ENCODE data around the gene OR5C1. TPM values are rescaled to one million over a fixed set of nuclear protein-coding genes. Genes with fewer than 3 reads are reported as not detected.

OR5C1 gene
- total RNA-seq, 1 donor from 2014 or later = not detected

- DNase-seq (ENCODE audit: low spot score in 2 of 2) = no peak
- Histone ChIP-seq H3K27me3 (no peaks in the 10 kb centered on the region), H3K36me3 (no peaks in the 10 kb centered on the region), H3K9me3 (no peaks in the 10 kb centered on the region), H3K4me3 (no peak overlapping the region), H3K4me1 (no peaks in the 10 kb centered on the region), H3K27ac (no peak overlapping the region)
- no peak for TF ChIP-seq CTCF (IDR thresholded peaks at IDR 0.05)
- intact Hi-C loops (cut with DNase I) = no loop called here
Measured at GRCh38 chr9:122789256-122790046, 718 bp downstream of the OR5C1 start.

DNA sequence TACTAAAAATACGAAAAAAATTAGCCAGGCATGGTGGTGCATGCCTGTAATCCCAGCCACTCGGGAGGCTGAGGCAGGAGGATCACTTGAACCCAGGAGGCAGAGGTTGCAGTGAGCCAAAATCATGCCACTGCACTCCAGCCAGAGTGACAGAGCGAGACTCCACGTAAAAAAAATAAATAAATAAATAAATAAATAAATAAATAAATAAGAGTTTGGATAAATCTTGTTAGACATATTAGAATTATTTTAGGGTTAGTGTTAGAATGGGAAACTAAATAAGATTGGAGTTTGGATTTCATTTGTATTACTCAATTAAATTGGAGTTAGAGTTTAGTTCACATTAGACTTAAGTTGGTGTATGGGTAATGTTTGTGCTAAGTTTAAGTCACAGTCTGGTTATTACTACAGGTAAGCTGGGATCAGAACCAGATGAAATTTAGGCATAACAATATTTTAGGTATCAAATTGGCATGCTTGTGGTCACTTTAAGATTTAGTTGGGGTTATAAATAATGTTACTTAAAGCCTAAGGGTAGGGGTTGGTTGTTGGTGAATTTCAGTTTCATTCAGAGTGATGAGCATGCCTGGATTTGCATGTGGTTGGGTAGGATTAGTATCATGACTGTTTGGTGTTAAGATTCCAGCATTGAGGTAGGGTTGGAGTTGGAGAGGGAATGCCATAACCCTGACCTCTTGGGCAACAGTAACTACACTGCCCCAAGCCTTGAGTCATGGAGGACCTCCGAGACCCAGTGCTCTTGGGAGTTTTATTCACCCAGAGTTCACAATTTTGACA lies 3.3 kb downstream of the OR5C1 start:
- H3K36me3 ChIP-seq = no peaks in the 10 kb centered on the region

DNA sequence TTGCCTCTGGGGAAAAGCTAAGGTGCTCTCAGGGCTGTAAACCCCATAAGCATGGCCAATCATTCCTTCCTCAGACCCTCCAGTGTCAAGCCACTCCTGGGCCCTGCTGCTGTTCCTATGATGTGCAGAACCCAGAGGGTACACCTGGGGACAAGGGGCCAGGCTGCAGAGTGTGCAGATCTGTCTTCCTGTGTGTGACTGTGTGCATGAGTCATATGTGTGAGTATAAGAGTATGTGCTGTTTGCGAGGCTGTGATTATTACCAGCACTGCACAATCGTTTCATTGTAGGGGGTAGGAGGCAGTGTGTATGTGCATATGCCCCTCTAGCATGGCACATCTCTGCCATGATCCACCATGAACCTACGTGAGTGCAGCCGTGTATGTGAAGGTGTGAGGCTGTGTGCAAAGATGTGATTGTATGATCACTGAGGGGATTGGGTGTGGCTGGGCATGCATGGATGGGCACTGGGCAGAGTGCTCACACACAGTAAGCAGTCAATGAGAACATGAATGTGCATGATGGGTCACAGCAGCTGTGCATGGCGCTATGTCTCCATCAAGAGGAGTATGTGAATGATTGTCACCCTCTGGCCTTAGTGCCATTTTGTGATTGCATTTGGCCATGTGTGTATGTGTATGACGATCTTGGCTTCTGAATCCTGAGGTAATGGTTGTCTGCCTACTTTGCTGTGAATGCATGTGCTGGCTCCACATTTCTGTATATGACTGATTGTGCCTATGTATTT lies 8.8 kb downstream of the OR5C1 start:
- intact Hi-C loops (cut with DNase I) = no loop called here
- no peak for TF ChIP-seq CTCF (IDR thresholded peaks at IDR 0.05)
- no peaks in the 10 kb centered on the region for H3K27me3 ChIP-seq
- H3K4me3 ChIP-seq = no peak overlapping the region
- no peak for DNase-seq (ENCODE audit: low spot score in 2 of 2)
- H3K36me3 ChIP-seq = no peaks in the 10 kb centered on the region
- no peaks in the 10 kb centered on the region for H3K4me1 ChIP-seq
- no peaks in the 10 kb centered on the region for H3K9me3 ChIP-seq
- H3K27ac ChIP-seq = no peak overlapping the region

More for the DNA sequence above, 3.3 kb downstream of the OR5C1 start:
- TF ChIP-seq CTCF (IDR thresholded peaks at IDR 0.05) = no peak
- Histone ChIP-seq H3K4me3 (no peak overlapping the region), H3K27me3 (no peaks in the 10 kb centered on the region), H3K9me3 (no peaks in the 10 kb centered on the region), H3K4me1 (no peaks in the 10 kb centered on the region), H3K27ac (no peak overlapping the region)
- intact Hi-C loops (cut with DNase I) = no loop called here
- no peak for DNase-seq (ENCODE audit: low spot score in 2 of 2)

DNA sequence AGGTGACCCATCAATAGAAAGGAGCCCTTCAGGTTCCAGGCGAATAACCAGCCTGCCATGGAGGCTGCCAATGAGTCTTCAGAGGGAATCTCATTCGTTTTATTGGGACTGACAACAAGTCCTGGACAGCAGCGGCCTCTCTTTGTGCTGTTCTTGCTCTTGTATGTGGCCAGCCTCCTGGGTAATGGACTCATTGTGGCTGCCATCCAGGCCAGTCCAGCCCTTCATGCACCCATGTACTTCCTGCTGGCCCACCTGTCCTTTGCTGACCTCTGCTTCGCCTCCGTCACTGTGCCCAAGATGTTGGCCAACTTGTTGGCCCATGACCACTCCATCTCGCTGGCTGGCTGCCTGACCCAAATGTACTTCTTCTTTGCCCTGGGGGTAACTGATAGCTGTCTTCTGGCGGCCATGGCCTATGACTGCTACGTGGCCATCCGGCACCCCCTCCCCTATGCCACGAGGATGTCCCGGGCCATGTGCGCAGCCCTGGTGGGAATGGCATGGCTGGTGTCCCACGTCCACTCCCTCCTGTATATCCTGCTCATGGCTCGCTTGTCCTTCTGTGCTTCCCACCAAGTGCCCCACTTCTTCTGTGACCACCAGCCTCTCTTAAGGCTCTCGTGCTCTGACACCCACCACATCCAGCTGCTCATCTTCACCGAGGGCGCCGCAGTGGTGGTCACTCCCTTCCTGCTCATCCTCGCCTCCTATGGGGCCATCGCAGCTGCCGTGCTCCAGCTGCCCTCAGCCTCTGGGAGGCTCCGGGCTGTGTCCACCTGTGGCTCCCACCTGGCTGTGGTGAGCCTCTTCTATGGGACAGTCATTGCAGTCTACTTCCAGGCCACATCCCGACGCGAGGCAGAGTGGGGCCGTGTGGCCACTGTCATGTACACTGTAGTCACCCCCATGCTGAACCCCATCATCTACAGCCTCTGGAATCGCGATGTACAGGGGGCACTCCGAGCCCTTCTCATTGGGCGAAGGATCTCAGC lies 11.6 kb downstream of the OR5C1 start, which contains the start of gene OR1K1:
Gene OR1K1, plus strand, starts transcription at position 58 of the 995 bp plus-strand sequence. Its CDS starts 0 bp downstream, at position 58.
- H3K36me3 ChIP-seq = no peaks in the 10 kb centered on the region
- no peak within 1 kb of the TSS for H3K27ac ChIP-seq
- H3K9me3 ChIP-seq = no peaks in the 10 kb centered on the region
- H3K27me3 ChIP-seq = no peaks in the 10 kb centered on the region
- H3K4me3 ChIP-seq = no peak within 1 kb of the TSS
- no peaks in the 10 kb centered on the region for H3K4me1 ChIP-seq
- no peak for TF ChIP-seq CTCF (IDR thresholded peaks at IDR 0.05)
- intact Hi-C loops (cut with DNase I) = no loop called here
- DNase-seq (ENCODE audit: low spot score in 2 of 2) = no peak
